HG03571 (cell line): ENCODE results near the gene DBH.

ENCODE experiments used
- ATAC-seq: cut with Tn5 transposase; IDR thresholded peaks from one replicate; pipeline ENCODE4 v1.9.1; 2021; ENCODE audit not compliant: unreplicated experiment

The DBH gene

DNA sequence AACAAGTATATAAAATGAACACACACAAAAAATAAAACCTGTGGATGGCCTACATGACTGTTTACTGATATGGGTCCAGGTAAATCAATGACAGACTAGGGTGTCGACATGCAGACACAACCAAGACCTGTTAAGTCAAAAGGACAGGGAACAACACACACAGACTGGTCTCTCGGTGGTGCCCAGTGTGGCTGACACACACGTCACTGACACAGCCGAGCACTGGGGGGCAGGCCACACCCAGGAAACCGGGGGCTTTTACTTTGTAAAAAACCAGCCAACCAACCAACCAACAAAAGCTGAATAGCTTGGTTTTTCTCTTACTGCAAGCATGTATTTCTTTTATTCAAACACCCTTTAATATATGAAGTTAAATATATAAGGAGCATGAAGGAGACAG is 31.9 kb upstream of the DBH start:
- ATAC-seq = no peak

DNA sequence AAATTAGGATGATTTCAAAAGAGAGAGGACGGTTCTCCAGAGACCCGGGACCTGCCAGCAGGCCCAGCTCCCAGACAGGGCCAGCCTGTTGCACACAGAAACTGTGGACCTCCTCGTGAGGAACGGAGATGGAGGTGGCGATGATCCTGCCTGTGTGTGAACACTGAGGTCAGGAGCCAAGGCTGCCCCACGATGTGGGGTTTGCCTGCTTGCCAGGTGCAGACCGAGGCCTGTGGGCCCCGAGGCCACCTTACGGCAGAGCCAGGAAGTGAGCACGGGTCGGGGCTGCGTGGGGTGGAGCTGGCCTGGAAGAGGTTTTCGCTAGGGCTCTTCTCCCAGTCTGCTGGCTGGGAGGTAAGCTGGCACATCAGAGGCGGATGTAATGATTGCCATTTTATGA is 31.3 kb upstream of the DBH start:
- ATAC-seq = no peak

DNA sequence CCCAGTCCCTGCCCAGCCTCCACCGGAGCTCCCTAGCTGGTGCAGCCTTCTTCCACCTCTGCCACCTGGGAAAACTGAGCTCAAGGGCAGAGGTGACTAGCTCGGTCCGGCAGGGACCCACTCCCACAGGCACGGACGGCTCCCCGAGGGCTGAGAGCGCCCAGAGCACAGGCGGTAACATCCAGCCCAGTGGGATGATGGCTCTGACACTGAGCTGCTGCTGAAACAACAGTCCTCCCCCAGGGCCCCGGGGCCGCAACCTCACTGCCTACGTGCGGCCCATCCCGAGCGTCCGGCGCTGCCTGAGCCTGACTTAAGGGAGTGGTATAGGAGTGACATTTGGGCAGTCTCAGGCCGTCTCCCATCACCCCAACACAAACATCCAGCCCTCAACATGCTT is 30.7 kb upstream of the DBH start:
- no peak for ATAC-seq

DNA sequence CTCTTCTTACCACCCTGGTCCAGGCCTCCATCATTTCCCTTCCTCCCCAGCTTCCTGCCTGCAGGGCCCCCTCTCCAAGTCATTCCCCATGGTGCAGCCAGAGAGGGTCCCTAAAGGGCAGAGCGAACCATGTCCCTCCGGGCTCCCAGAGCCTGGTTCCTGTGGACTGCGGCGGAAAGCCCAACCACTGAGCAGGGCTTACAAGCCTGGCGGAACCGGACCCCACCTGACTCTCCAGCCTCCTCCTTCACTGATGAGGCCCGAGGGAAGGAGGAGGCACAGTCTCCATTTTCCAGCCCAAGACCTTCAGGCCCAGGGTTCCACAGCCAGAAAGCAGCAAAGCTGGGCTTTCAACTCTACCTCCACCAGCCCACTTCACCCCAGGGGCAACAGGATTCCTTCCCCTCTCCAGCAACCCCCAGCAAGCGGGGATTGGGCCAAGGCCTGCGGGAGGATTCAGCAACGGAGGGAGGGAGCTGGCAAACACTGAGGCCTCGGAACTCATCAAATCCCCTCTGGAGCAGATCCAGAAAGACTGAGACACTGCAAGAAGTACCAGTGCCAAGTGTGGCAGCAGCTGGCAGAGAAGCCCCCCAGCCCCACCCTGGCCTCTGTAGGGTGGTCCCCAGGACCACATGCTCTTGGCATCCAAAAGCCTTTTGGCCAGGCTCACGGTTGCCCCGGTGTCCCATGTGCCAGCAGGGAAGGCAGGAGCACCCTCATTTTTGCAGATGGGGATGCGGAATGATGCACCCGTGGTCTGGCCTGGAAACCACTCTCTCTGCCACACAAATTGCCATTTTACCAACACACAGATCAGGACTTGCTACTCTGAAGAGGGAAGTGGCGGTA is 30.1 kb upstream of the DBH start:
- no peak for ATAC-seq

DNA sequence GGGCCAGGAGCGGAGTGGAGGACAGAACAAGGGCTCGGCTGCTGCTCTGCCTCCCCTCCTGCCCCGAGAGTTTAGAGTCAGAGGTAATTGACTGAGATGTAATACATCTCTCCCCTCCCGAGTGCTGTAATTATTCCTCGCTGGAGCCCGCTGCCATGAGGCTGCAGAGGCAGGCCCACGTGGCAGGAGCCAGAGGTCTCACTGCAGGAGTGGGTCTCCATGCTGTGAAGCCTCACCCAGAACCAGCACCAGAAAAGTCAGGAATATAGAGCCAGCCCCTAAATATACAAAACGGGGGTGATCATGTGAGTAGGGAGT is 29.5 kb upstream of the DBH start:
- no peak for ATAC-seq

DNA sequence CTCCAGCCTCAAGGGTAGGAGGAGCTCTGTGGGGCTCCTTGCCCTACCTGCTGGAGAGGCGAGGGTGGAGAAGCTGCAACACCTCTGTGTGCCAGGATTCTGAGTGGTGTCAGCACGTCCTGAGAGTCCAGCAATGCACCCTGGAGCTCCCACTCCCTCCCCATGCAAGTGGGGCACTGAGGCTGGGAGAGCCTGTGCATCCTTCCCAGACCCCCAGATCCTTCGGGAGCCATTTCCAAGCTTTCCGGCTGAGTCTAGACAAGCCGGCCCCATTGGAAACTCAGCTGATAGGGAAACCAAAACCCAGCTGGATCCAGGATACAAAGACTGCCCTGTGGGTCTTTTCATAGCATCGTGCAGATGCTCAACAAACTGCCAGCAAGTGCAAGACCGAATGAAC is 28.8 kb upstream of the DBH start:
- no peak for ATAC-seq

DNA sequence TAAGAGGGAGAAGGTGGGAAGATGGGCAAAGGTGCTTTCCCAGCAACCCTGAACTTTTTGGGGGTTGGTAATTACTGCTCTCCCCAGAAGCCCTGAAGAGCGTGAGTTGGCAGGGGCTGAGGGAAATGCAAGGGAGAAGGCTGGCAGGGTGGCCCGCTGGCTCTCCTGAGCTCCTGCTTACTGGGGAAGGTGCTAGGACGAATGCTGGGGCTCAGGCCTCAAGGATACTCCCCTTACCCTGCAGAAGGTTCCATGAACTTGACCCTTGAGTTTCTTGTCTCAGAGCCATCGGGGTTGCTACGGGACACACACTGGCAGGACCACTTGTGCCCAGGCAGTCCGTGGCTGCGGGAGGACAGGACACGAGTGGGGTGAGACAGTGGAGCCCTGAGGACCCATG is 28.2 kb upstream of the DBH start:
- no peak for ATAC-seq

- no peak for ATAC-seq
Observed at GRCh38 chr9:133608382-133608781, 27.8 kb upstream of the DBH start.

DNA sequence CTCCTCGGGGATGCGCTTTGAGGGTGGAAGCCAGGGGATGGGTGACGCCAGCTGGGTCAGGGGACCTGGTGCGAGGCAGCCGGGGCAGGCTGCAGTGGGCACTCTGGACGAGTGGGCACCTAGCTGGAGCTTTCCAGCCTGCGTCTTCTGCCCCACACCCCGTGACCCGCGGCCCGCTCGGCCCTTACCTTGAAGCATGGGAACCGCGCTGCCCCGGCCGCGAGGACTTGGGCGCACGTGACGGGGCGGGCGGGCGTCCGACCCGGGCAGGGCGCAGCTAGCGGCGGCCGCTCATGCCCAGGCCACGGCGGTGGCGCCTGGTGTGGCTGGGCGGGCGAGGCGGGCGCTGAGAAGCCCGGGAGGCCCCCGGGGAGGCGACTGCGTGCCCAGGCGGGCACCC is 27.3 kb upstream of the DBH start:
- ATAC-seq = no peak

DNA sequence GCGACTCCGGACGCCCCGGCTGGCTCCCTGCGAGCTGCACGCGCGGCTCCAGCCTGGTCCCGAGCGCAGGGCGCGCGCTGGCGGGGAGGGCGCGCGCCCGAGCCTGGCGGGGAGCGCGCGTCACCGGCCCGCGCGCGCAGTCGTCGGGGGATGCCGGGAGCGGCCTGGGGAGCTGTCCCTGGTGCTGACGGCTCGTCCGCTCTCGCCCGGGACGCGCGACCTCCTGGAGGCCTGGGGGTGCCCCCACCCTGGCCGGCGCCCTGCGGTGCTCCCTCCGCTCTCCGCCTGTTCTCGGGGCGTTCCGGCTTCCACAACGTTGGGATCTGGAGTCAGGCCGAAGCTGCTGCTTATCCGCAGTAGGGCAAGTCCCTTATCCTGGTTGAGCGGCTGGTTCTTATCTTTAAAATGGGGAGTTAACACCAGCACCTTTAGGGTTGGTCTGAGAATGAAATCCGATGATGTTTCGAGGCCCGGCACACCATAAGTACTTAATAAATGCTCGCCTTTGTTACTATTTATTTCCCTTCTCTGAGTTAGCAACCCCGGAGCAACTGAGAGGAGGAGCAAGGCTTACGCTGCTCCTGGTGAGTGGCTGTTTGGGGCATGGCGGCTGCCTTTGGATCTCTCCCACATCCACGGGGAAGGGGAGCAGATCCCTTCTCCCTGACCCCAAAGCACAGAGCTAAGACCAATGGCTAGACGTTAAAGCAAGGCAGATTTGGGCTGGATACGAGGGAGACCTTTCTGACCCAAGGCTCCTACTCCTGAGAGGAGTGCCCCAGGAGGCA is 26.7 kb upstream of the DBH start, which contains the start of gene FAM163B:
TSS of gene FAM163B (minus strand) at position 79 of the 788 bp plus-strand sequence. CDS start 29,166 bp downstream, outside the sequence.
- ATAC-seq = no peak

- no peak for ATAC-seq
Observed at GRCh38 chr9:133610845-133611244, 25.3 kb upstream of the DBH start.

DNA sequence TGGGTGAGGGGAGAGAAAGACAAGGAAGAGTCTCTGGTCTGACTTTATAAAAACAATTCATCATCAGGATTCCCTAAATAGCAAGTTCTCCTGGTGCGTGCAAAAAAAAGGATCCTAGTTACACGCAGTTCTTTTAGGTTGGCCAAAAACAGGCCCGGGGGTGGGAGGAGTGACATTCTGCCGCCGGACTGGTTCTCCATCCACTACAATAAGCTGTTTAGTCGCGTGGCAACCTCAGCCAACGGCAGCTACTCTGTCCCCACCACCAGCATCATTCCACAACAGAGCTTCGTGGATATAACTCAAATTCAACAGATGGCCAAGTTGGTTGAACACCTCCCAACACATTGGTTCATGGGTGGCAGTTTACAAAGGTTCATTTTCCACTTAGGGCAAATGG is 24.1 kb upstream of the DBH start:
- no peak for ATAC-seq

GRCh38 chr9:133612816-133613215 is 23.3 kb upstream of the DBH start:
- ATAC-seq = no peak

GRCh38 chr9:133613432-133613831 is 22.7 kb upstream of the DBH start:
- no peak for ATAC-seq

- no peak for ATAC-seq
Observed at GRCh38 chr9:133614056-133614455, 22.1 kb upstream of the DBH start.

GRCh38 chr9:133614678-133615077 is 21.5 kb upstream of the DBH start:
- no peak for ATAC-seq

GRCh38 chr9:133615186-133615585 is 21.0 kb upstream of the DBH start:
- no peak for ATAC-seq

DNA sequence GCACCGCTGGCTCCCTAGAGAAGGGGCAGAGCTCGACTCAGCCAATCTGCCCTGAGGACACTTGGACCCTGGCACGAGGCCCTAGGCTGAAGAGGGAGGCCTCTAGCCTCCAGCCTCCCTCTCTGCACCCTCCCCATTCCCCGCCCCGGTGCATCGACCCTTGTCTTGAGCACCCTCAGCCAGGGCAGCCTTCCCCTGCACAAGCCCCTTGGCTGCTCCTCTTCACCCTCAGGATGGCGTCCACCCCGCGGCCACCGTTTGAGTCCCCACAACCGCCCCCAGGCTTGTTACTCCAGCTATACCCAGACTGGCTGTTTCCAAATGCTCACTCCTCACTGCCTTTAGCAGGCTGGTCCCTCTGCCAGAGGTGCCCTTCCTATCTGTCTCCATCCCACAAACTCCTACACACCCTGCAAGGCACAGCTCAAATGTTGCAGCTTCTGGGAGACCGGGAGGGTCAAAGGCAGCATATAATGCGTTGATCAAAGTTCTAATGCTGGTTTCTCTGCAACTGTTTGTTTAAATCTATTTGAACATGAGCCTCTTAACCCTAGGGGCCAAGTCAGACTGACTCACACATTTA is 20.5 kb upstream of the DBH start:
- no peak for ATAC-seq

DNA sequence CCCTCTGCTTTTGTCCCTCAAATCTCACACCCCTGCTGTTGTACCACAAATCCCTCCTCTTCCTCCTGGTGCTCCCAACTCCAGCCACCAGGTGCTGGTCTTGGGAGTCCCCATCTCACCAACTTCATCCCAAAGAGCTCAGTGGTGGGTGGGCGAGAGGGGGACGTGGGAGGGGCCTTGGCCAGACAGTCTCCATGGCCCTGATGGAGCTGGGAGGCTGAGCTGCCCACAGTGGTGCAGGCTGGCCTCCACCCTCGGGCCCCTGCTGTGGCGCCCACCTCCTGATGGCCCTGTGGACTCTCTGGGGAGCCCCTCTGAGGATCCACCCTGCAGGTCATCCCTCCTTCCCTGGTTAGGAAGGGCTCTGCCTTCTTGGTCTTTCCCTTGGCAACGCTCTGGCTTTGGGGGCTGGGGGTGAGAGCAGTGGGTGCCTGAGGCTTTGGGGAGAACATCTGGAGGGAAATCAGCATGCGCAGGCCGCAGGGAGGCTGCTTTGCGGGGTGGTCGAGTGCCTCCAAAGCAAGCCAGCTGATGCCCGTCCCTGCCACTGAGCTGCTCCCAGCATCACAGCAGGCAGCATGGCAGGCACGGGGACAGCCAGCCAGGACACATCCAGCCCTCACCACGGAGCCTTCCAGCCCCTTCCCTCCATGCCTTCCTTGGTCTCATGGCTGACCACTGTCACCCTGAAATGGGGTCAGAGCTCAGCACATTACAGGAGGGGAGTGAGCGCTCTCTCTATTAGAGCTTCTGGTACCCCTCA is 19.3 kb upstream of the DBH start:
- no peak for ATAC-seq

DNA sequence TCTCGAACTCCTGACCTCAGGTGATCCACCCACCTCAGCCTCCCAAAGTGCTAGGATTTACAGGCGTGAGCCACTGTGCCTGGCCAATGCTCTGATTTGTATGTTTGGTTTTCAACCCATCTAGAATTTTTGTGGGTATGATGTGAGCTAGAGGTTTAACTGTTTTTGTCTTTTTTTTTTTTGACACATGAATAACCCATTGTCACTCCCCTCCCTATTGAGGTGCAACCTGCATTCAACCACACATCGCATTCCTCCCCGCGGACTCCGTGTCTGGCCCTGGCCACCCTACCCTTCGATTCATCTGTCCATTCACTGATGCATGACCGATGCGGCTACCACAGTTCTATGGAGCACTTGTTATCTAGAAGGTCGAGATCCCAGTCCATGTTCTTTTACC is 17.4 kb upstream of the DBH start:
- no peak for ATAC-seq

DNA sequence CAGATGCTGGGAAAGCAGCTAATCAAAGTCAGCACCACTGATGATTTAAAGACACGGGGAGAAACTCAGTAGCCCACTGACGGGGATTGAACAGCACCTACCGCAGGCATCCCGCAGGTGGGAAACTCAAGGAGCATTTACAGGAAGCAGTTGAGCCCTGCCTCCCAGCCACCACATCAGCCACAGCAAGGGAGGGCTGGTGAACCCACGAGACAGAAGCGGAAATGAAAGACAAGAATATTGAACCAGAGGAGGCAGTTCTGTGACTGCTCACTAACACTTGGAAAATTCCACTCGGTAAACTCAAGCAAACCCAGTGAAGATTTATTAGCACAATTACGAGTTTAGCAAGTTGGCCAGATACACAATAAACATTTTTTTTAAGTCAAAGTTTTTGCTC is 16.4 kb upstream of the DBH start:
- no peak for ATAC-seq
